Measurements from ENCODE around the gene GRIK5.

DNA sequence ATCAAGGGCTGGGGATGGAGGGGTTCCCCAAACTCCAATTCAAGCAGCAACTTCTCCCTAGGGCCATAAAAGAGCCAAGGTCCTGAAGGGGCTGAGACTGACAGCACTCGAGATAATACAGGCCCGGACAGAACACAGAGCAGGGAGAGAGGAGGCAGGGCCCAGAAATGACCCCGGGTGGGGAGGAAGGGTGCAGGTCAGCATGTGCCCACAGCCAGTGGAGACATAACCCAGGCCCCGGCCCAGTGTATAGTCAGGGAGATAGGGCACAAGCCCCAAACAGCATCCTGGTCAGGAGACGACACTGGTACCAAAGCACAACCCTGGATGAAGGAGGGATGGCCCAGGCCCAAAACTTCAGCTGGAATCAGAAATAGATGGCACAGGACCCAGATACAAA lies 47.4 kb downstream of the GRIK5 start:
- no peak for TF ChIP-seq POLR2A (IDR thresholded peaks at IDR 0.05)
- TF ChIP-seq, protein P1, sequence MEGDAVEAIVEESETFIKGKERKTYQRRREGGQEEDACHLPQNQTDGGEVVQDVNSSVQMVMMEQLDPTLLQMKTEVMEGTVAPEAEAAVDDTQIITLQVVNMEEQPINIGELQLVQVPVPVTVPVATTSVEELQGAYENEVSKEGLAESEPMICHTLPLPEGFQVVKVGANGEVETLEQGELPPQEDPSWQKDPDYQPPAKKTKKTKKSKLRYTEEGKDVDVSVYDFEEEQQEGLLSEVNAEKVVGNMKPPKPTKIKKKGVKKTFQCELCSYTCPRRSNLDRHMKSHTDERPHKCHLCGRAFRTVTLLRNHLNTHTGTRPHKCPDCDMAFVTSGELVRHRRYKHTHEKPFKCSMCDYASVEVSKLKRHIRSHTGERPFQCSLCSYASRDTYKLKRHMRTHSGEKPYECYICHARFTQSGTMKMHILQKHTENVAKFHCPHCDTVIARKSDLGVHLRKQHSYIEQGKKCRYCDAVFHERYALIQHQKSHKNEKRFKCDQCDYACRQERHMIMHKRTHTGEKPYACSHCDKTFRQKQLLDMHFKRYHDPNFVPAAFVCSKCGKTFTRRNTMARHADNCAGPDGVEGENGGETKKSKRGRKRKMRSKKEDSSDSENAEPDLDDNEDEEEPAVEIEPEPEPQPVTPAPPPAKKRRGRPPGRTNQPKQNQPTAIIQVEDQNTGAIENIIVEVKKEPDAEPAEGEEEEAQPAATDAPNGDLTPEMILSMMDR (IDR thresholded peaks at IDR 0.05) = no peak
